Fibroblast of lung (primary cell): ENCODE data around the gene PRSS33. TPM values are rescaled to one million over a fixed set of nuclear protein-coding genes. Genes with fewer than 3 reads are reported as not detected.

Experiments used
- DNase-seq, 2 donors: peaks; one replicate each; pipeline versions ENCODE4 v3.0.0 to v3.0.0-alpha.2; 2010; ENCODE audit warnings: low read depth in 2 of 2
- H2AFZ ChIP-seq: 2 replicates; pipeline ENCODE4 v1.5.1; 2012; ENCODE audit warnings: low read length, control low read depth, inconsistent platforms
- H3K27ac ChIP-seq: 2 replicates; pipeline ENCODE4 v1.5.1; 2011; ENCODE audit warnings: low read length, control low read depth; ENCODE audit not compliant: insufficient read depth
- H3K27me3 ChIP-seq: 2 replicates; pipeline ENCODE4 v1.5.1; 2011; ENCODE audit warnings: mild to moderate bottlenecking, low read length; ENCODE audit not compliant: control insufficient read depth, insufficient read depth
- H3K36me3 ChIP-seq: 2 replicates; pipeline ENCODE4 v1.5.1; 2011; ENCODE audit warnings: low read length; ENCODE audit not compliant: control insufficient read depth, insufficient read depth
- H3K4me1 ChIP-seq: 2 replicates; pipeline ENCODE4 v1.5.1; 2011; ENCODE audit warnings: low read length; ENCODE audit not compliant: control insufficient read depth, insufficient read depth; ENCODE audit errors: extremely low read depth
- H3K4me2 ChIP-seq: 2 replicates; pipeline ENCODE4 v1.5.1; 2011; ENCODE audit warnings: low read length, control low read depth; ENCODE audit not compliant: insufficient read depth; ENCODE audit errors: extremely low read depth
- H3K4me3 ChIP-seq, 4 experiments: fragments of 200-600 bp in 1 of 4; sonication (generic) in 1 of 4; replicated peaks in 1 of 4; 2 replicates each; pipeline ENCODE4 v1.5.1; 2011 to 2016; ENCODE audit warnings: low read length in 4 of 4, low read depth in 3 of 4, mild to moderate bottlenecking in 3 of 4, control low read depth in 2 of 4, inconsistent platforms in 1 of 4, mixed read lengths in 1 of 4; ENCODE audit not compliant: insufficient read depth in 1 of 4; ENCODE audit errors: control extremely low read depth in 1 of 4
- H3K79me2 ChIP-seq: 2 replicates; pipeline ENCODE4 v1.5.1; 2012; ENCODE audit warnings: mild to moderate bottlenecking, low read length, inconsistent platforms; ENCODE audit not compliant: control insufficient read depth, insufficient read depth
- H3K9ac ChIP-seq: 2 replicates; pipeline ENCODE4 v1.5.1; 2011; ENCODE audit warnings: mild to moderate bottlenecking, low read length, control low read depth; ENCODE audit not compliant: insufficient read depth
- H3K9me3 ChIP-seq: 2 replicates; pipeline ENCODE4 v1.5.1; 2012; ENCODE audit warnings: low read depth, low read length; ENCODE audit not compliant: control insufficient read depth, insufficient read depth
- H4K20me1 ChIP-seq: 2 replicates; pipeline ENCODE4 v1.5.1; 2011; ENCODE audit warnings: low read length; ENCODE audit not compliant: control insufficient read depth, insufficient read depth; ENCODE audit errors: extremely low read depth
- CTCF ChIP-seq, 2 donors: IDR thresholded peaks in 1 of 2; conservative IDR thresholded peaks in 1 of 2; 1 replicate in 1 of 2; 2 replicates in 1 of 2; pipeline ENCODE4 v1.5.1; 2011 to 2012; ENCODE audit warnings: low read length in 2 of 2, control low read depth in 1 of 2, inconsistent platforms in 1 of 2, low read depth in 1 of 2, mild to moderate bottlenecking in 1 of 2
- EZH2 ChIP-seq: IDR thresholded peaks from 2 replicates; pipeline ENCODE4 v1.5.1; 2012; ENCODE audit warnings: low read length, control low read depth, mild to moderate bottlenecking; ENCODE audit errors: missing control alignments
- polyA plus RNA-seq, 2 donors: library from polyadenylated mRNA; depleted of rRNA in 1 of 2; stranded (reverse) in 1 of 2; unstranded in 1 of 2; fragments of >200 nt; gene quantifications; 2 replicates each; pipeline ENCODE4 v1.2.1, GENCODE V29; 2011 to 2012; ENCODE audit warnings: missing spikeins in 1 of 2
- total RNA-seq: library from RNA; depleted of rRNA; stranded (reverse); fragments of >200 nt; gene quantifications from 2 replicates; pipeline ENCODE4 v1.2.1, GENCODE V29; 2014

PRSS33 gene
- total and polyA plus RNA-seq, 2 donors (not counting 1 experiment from before 2014, with no cell fraction given) = not detected

GRCh38 chr16:2814551-2815298, 27.4 kb upstream of the PRSS33 start:
- H3K4me3 ChIP-seq = no peak overlapping the region
- no peaks in the 10 kb centered on the region for H4K20me1 ChIP-seq
- H3K27me3 ChIP-seq = peaks cover 6% of the 10 kb centered on the region
- no peaks in the 10 kb centered on the region for H3K36me3 ChIP-seq
- no peak overlapping the region for H3K4me2 ChIP-seq
- no peaks in the 10 kb centered on the region for H3K4me1 ChIP-seq
- H3K9me3 ChIP-seq = no peaks in the 10 kb centered on the region
- no peak overlapping the region for H3K9ac ChIP-seq
- no peaks in the 10 kb centered on the region for H3K79me2 ChIP-seq
- TF ChIP-seq EZH2 (no peak), CTCF (conservative IDR thresholded peaks at IDR 0.05 in 1 of 2, IDR thresholded peaks at IDR 0.05 in 1 of 2; ENCODE audit: low read depth in 1 of 2, low read length in 2 of 2) (no peak)
- H2AFZ ChIP-seq = no peak overlapping the region
- no peak for DNase-seq
- no peak overlapping the region for H3K27ac ChIP-seq

GRCh38 chr16:2813771-2814221, 26.4 kb upstream of the PRSS33 start:
- Histone ChIP-seq H3K9ac (no peak overlapping the region), H3K9me3 (no peaks in the 10 kb centered on the region), H3K4me3 (no peak overlapping the region), H3K4me1 (no peaks in the 10 kb centered on the region), H3K27ac (no peak overlapping the region), H3K27me3 (peaks cover 5% of the 10 kb centered on the region), H3K79me2 (no peaks in the 10 kb centered on the region), H3K4me2 (no peak overlapping the region), H4K20me1 (no peaks in the 10 kb centered on the region), H3K36me3 (no peaks in the 10 kb centered on the region), H2AFZ (no peak overlapping the region)
- TF ChIP-seq EZH2 (no peak), CTCF (conservative IDR thresholded peaks at IDR 0.05 in 1 of 2, IDR thresholded peaks at IDR 0.05 in 1 of 2; ENCODE audit: low read depth in 1 of 2, low read length in 2 of 2) (no peak)
- DNase-seq = no peak

- no peak for DNase-seq
- no peaks in the 10 kb centered on the region for H3K36me3 ChIP-seq
- no peak overlapping the region for H2AFZ ChIP-seq
- H3K79me2 ChIP-seq = no peaks in the 10 kb centered on the region
- H3K4me3 ChIP-seq = no peak overlapping the region
- no peaks in the 10 kb centered on the region for H4K20me1 ChIP-seq
- no peak overlapping the region for H3K9ac ChIP-seq
- no peak overlapping the region for H3K4me2 ChIP-seq
- peaks cover 3% of the 10 kb centered on the region for H3K27me3 ChIP-seq
- no peaks in the 10 kb centered on the region for H3K4me1 ChIP-seq
- no peak overlapping the region for H3K27ac ChIP-seq
- no peaks in the 10 kb centered on the region for H3K9me3 ChIP-seq
- TF ChIP-seq EZH2 = no peak
- no peak for TF ChIP-seq CTCF (conservative IDR thresholded peaks at IDR 0.05 in 1 of 2, IDR thresholded peaks at IDR 0.05 in 1 of 2; ENCODE audit: low read depth in 1 of 2, low read length in 2 of 2)
Observed at GRCh38 chr16:2811703-2812471, 24.5 kb upstream of the PRSS33 start.
